Skeletal muscle satellite cell (primary cell): ENCODE results near the gene ZNF234. TPM values are rescaled to one million over a fixed set of nuclear protein-coding genes. Genes with fewer than 3 reads are reported as not detected.
A peak's percentile ranks its signal among the peaks of the same experiment; 100 is the strongest.
"Not testable (repeated sequence)": the region's sequence is repeated elsewhere in the genome, so short reads cannot be mapped to it uniquely, and the experiment has no call there.

Experiments
- H3K27me3 ChIP-seq: 2 replicates; pipeline ENCODE4 v1.7.0; 2013; ENCODE audit warnings: low read length; ENCODE audit not compliant: control insufficient read depth, insufficient read depth
- H3K36me3 ChIP-seq: 2 replicates; pipeline ENCODE4 v1.7.0; 2013; ENCODE audit warnings: mild to moderate bottlenecking, control low read depth, low read length; ENCODE audit not compliant: insufficient read depth
- H3K4me1 ChIP-seq: 2 replicates; pipeline ENCODE4 v1.7.0; 2013; ENCODE audit warnings: low read length; ENCODE audit not compliant: control insufficient read depth, insufficient read depth
- H3K4me2 ChIP-seq: 2 replicates; pipeline ENCODE4 v1.7.0; 2013; ENCODE audit warnings: mild to moderate bottlenecking, low read length
- H3K4me3 ChIP-seq: 2 replicates; pipeline ENCODE4 v1.7.0; 2013; ENCODE audit warnings: low read length
- H3K9ac ChIP-seq: 2 replicates; pipeline ENCODE4 v1.7.0; 2013; ENCODE audit warnings: mild to moderate bottlenecking, low read depth, low read length, moderate library complexity
- H3K9me3 ChIP-seq: replicated peaks from 2 replicates; pipeline ENCODE4 v1.7.0; 2013; ENCODE audit warnings: mild to moderate bottlenecking, control low read depth, low read length
- total RNA-seq: library from RNA; depleted of rRNA; stranded (reverse); fragments of >200 nt; gene quantifications from 2 replicates; pipeline ENCODE4 v1.2.3, GENCODE V29; 2012; rRNA removed

ZNF234 gene
- 6.3 and 10.0 TPM in 2 replicates for total RNA-seq

- Histone ChIP-seq H3K4me2 (peak within 1 kb of the TSS; percentile 82), H3K36me3 (peaks cover 19% of the 10 kb centered on the region), H3K27me3 (no peaks in the 10 kb centered on the region), H3K9ac (peak within 1 kb of the TSS; percentile 85), H3K9me3 (no peaks in the 10 kb centered on the region), H3K4me1 (peaks cover 5% of the 10 kb centered on the region), H3K4me3 (peak within 1 kb of the TSS; percentile 79)
These were observed at the start of gene ZNF234 for GRCh38 chr19:44141191-44142058. ZNF234 (plus strand) TSS chr19:44141554; CDS start chr19:44144633, 3,079 bp downstream.

- no peaks in the 10 kb centered on the region for H3K27me3 ChIP-seq
- H3K4me3 ChIP-seq, result no peak overlapping the region
- no peak overlapping the region for H3K9ac ChIP-seq
- H3K4me1 ChIP-seq, result no peaks in the 10 kb centered on the region
- no peaks in the 10 kb centered on the region for H3K9me3 ChIP-seq
- no peak overlapping the region for H3K4me2 ChIP-seq
- H3K36me3 ChIP-seq, result peaks cover 4% of the 10 kb centered on the region
These were observed 49.2 kb upstream of the ZNF234 start for GRCh38 chr19:44092108-44092507.

- Histone ChIP-seq H3K4me1 (no peaks in the 10 kb centered on the region), H3K36me3 (peaks cover 18% of the 10 kb centered on the region), H3K9ac (peak within 1 kb of the TSS; percentile 93), H3K27me3 (no peaks in the 10 kb centered on the region), H3K4me3 (peak within 1 kb of the TSS; percentile 73), H3K9me3 (no peaks in the 10 kb centered on the region), H3K4me2 (peak within 1 kb of the TSS; percentile 77)
These were observed 47.2 kb upstream of the ZNF234 start, which contains the start of gene ZNF224 for GRCh38 chr19:44093931-44094765. ZNF224 (plus strand) TSS chr19:44094361; CDS start chr19:44097874, 3,513 bp downstream.

- Histone ChIP-seq H3K27me3 (no peaks in the 10 kb centered on the region), H3K36me3 (peaks cover 47% of the 10 kb centered on the region), H3K4me2 (no peak overlapping the region), H3K9ac (no peak overlapping the region), H3K9me3 (peaks cover 30% of the 10 kb centered on the region), H3K4me3 (no peak overlapping the region), H3K4me1 (peaks cover 3% of the 10 kb centered on the region)
These were observed 33.6 kb upstream of the ZNF234 start for GRCh38 chr19:44107751-44108150.

- H3K9me3 ChIP-seq, result peaks cover 30% of the 10 kb centered on the region
- peaks cover 33% of the 10 kb centered on the region for H3K36me3 ChIP-seq
- peaks cover 7% of the 10 kb centered on the region for H3K4me1 ChIP-seq
- H3K27me3 ChIP-seq, result no peaks in the 10 kb centered on the region
- no peak overlapping the region for H3K4me3 ChIP-seq
- H3K9ac ChIP-seq, result no peak overlapping the region
- no peak overlapping the region for H3K4me2 ChIP-seq
These were observed 31.9 kb upstream of the ZNF234 start for GRCh38 chr19:44109458-44109857.

- peak overlapping the region; percentile 81 for H3K4me2 ChIP-seq
- peaks cover 8% of the 10 kb centered on the region for H3K4me1 ChIP-seq
- H3K9ac ChIP-seq, result peak overlapping the region; percentile 79
- peaks cover 20% of the 10 kb centered on the region for H3K36me3 ChIP-seq
- no peaks in the 10 kb centered on the region for H3K27me3 ChIP-seq
- peak overlapping the region; percentile 88 for H3K4me3 ChIP-seq
- peaks cover 18% of the 10 kb centered on the region for H3K9me3 ChIP-seq
These were observed 29.4 kb upstream of the ZNF234 start for GRCh38 chr19:44111910-44112463.

GRCh38 chr19:44112802-44113137 lies 28.6 kb upstream of the ZNF234 start:
- H3K9ac ChIP-seq, result peak overlapping the region; percentile 79
- H3K27me3 ChIP-seq, result no peaks in the 10 kb centered on the region
- peaks cover 10% of the 10 kb centered on the region for H3K9me3 ChIP-seq
- H3K36me3 ChIP-seq, result peaks cover 18% of the 10 kb centered on the region
- peak overlapping the region; percentile 81 for H3K4me2 ChIP-seq
- peak overlapping the region; percentile 88 for H3K4me3 ChIP-seq
- peaks cover 8% of the 10 kb centered on the region for H3K4me1 ChIP-seq

GRCh38 chr19:44113138-44113783 lies 28.1 kb upstream of the ZNF234 start, which contains the start of gene ZNF225:
ZNF225 (plus strand) TSS chr19:44113399; CDS start chr19:44115828, 2,429 bp downstream.
- Histone ChIP-seq H3K27me3 (no peaks in the 10 kb centered on the region), H3K9ac (peak within 1 kb of the TSS; percentile 95), H3K4me1 (peaks cover 8% of the 10 kb centered on the region), H3K4me2 (peak within 1 kb of the TSS; percentile 98), H3K4me3 (peak within 1 kb of the TSS; percentile 88), H3K9me3 (peaks cover 6% of the 10 kb centered on the region), H3K36me3 (peaks cover 17% of the 10 kb centered on the region)

- H3K9me3 ChIP-seq, result peaks cover 5% of the 10 kb centered on the region
- H3K4me3 ChIP-seq, result peak overlapping the region; percentile 88
These were observed 27.5 kb upstream of the ZNF234 start for GRCh38 chr19:44113784-44114390.

GRCh38 chr19:44121162-44121561 lies 20.2 kb upstream of the ZNF234 start:
- H3K9me3 ChIP-seq, H3K9ac ChIP-seq, H3K4me2 ChIP-seq, H3K27me3 ChIP-seq, H3K4me3 ChIP-seq, H3K4me1 ChIP-seq: not testable (repeated sequence)
- H3K36me3 ChIP-seq, result peaks cover 40% of the 10 kb centered on the region

More at GRCh38 chr19:44113784-44114390, 27.5 kb upstream of the ZNF234 start:
- Histone ChIP-seq H3K36me3 (peaks cover 18% of the 10 kb centered on the region), H3K4me2 (peak overlapping the region; percentile 98), H3K4me1 (peaks cover 8% of the 10 kb centered on the region), H3K9ac (peak overlapping the region; percentile 95), H3K27me3 (no peaks in the 10 kb centered on the region)
